ENCODE data around the gene LRRTM4. TPM values are rescaled to one million over a fixed set of nuclear protein-coding genes. Genes with fewer than 3 reads are reported as not detected.

Gene LRRTM4
- total and polyA plus RNA-seq, 10 of the 15 experiments (the other 5 are each of a cell fraction or from before 2014, with no cell fraction given), result 0.01 to 1.0 TPM; not detected in 8

GRCh38 chr2:77418537-77418936, 103.6 kb downstream of the LRRTM4 start:
- Histone ChIP-seq H3K27ac (ENCODE audit: control insufficient read depth, insufficient read depth) (no peak overlapping the region), H3K4me1 (ENCODE audit: control insufficient read depth, insufficient read depth, low read length) (no peaks in the 10 kb centered on the region), H3K4me3 (no peak overlapping the region), H3K9me3 (replicated peaks; ENCODE audit: control insufficient read depth, insufficient read depth, low read length) (no peaks in the 10 kb centered on the region), H3K9ac (ENCODE audit: control insufficient read depth, insufficient read depth, low read length) (no peak overlapping the region), H3K79me2 (ENCODE audit: control insufficient read depth, insufficient read depth, low read length) (no peaks in the 10 kb centered on the region), H2AFZ (ENCODE audit: control insufficient read depth, low read depth, low read length) (no peak overlapping the region), H3K36me3 (ENCODE audit: control insufficient read depth in 2 of 2, insufficient read depth in 2 of 2, low read length in 1 of 2) (no peaks in the 10 kb centered on the region), H3K4me2 (ENCODE audit: control insufficient read depth, insufficient read depth) (no peak overlapping the region), H4K20me1 (ENCODE audit: control insufficient read depth, insufficient read depth) (no peaks in the 10 kb centered on the region), H3K27me3 (replicated peaks in 1 of 2; ENCODE audit: control insufficient read depth in 2 of 2, insufficient read depth in 2 of 2, low read length in 1 of 2) (no peaks in the 10 kb centered on the region)
- in situ Hi-C loops (cut with MboI) (no loop called here), intact Hi-C loops (cut with micrococcal nuclease; ENCODE audit: unreplicated experiment) (no loop called here)
- ATAC-seq (no peak), DNase-seq (ENCODE audit: low read depth, low spot score) (no peak), FAIRE-seq (no peak)
- no peak for TF ChIP-seq ASH2L (IDR thresholded peaks at IDR 0.05; ENCODE audit: borderline replicate concordance, low read depth)
- TF ChIP-seq ELK1 (IDR thresholded peaks at IDR 0.05; ENCODE audit: low read depth, low read length), result no peak
- no peak for TF ChIP-seq EED (IDR thresholded peaks at IDR 0.05; ENCODE audit: low read depth)
- ChIA-PET CTCF (no interaction called here), RAD21 (ENCODE audit: unreplicated experiment) (no interaction called here), POLR2A (no interaction called here), SMC1A (ENCODE audit: uncharacterized antibody, unreplicated experiment) (no interaction called here)
- BruUV-seq (replicated peaks), result no TSS peak
- WGBS (ENCODE audit: insufficient coverage, insufficient replicate concordance, low lambda C conversion rate, missing lambda C conversion rate), result 7% methylated on average over 1 of the region's 1 CpG

GRCh38 chr2:77404189-77404588, 118.0 kb downstream of the LRRTM4 start:
- FAIRE-seq, result no peak
- CTCF ChIA-PET, result no interaction called here
- RAD21 ChIA-PET (ENCODE audit: unreplicated experiment), result no interaction called here
- in situ Hi-C loops (cut with MboI) (no loop called here), intact Hi-C loops (cut with micrococcal nuclease; ENCODE audit: unreplicated experiment) (no loop called here)
- H3K27ac ChIP-seq (ENCODE audit: control insufficient read depth, insufficient read depth), result no peak overlapping the region
- H3K4me2 ChIP-seq (ENCODE audit: control insufficient read depth, insufficient read depth), result no peak overlapping the region
- DNase-seq (ENCODE audit: low read depth, low spot score), result no peak
- no peaks in the 10 kb centered on the region for H3K79me2 ChIP-seq (ENCODE audit: control insufficient read depth, insufficient read depth, low read length)
- POLR2A ChIA-PET, result no interaction called here
- BruUV-seq (replicated peaks), result no TSS peak
- H3K9me3 ChIP-seq (replicated peaks; ENCODE audit: control insufficient read depth, insufficient read depth, low read length), result no peaks in the 10 kb centered on the region
- H3K36me3 ChIP-seq (ENCODE audit: control insufficient read depth in 2 of 2, insufficient read depth in 2 of 2, low read length in 1 of 2), result no peaks in the 10 kb centered on the region
- H3K4me3 ChIP-seq, result no peak overlapping the region
- SMC1A ChIA-PET (ENCODE audit: uncharacterized antibody, unreplicated experiment), result interaction anchor here (0.6 to 1.8 kb wide), 2 partner anchors 8 to 73 kb away, joined by 3 to 4 read pairs; no protein-coding TSS in a partner anchor
- H4K20me1 ChIP-seq (ENCODE audit: control insufficient read depth, insufficient read depth), result no peaks in the 10 kb centered on the region
- 0% methylated on average over 1 of the region's 1 CpG for WGBS (ENCODE audit: insufficient coverage, insufficient replicate concordance, low lambda C conversion rate, missing lambda C conversion rate)
- no peaks in the 10 kb centered on the region for H3K27me3 ChIP-seq (replicated peaks in 1 of 2; ENCODE audit: control insufficient read depth in 2 of 2, insufficient read depth in 2 of 2, low read length in 1 of 2)
- no peak for TF ChIP-seq SKIL (IDR thresholded peaks at IDR 0.05; ENCODE audit: low read depth, poor library complexity, severe bottlenecking)
- no peak for TF ChIP-seq TAF1 (IDR thresholded peaks at IDR 0.05; ENCODE audit: borderline replicate concordance, low read depth, low read length)
- TF ChIP-seq EP300 (IDR thresholded peaks at IDR 0.05; ENCODE audit: borderline replicate concordance in 1 of 2, control insufficient read depth in 1 of 2, low read depth in 2 of 2, low read length in 2 of 2), result no peak
- TF ChIP-seq PKNOX1 (IDR thresholded peaks at IDR 0.05), result no peak
- no peaks in the 10 kb centered on the region for H3K4me1 ChIP-seq (ENCODE audit: control insufficient read depth, insufficient read depth, low read length)
- H3K9ac ChIP-seq (ENCODE audit: control insufficient read depth, insufficient read depth, low read length), result no peak overlapping the region
- no peak overlapping the region for H2AFZ ChIP-seq (ENCODE audit: control insufficient read depth, low read depth, low read length)
- ATAC-seq, result no peak

Measured in GM12878 (cell line).